Body of pancreas (tissue), 4 donors: Measurements from ENCODE around the gene TMUB1.

Experiments
- POLR2A ChIP-seq, 3 donors: fragments of 450-650 bp; IDR thresholded peaks; one replicate each; pipeline ENCODE4 v1.6.1; 2016; ENCODE audit warnings: antibody characterized with exemption in 3 of 3, mild to moderate bottlenecking in 2 of 3
- TF ChIP-seq, protein P1 (sequence below), 7 experiments: fragments of 450-650 bp in 4 of 7; fragments of 200-600 bp in 3 of 7; sonication (generic) in 3 of 7; IDR thresholded peaks; one replicate each; pipeline ENCODE4 v1.5.1; 2016 to 2019; ENCODE audit warnings: antibody characterized with exemption in 7 of 7

DNA sequence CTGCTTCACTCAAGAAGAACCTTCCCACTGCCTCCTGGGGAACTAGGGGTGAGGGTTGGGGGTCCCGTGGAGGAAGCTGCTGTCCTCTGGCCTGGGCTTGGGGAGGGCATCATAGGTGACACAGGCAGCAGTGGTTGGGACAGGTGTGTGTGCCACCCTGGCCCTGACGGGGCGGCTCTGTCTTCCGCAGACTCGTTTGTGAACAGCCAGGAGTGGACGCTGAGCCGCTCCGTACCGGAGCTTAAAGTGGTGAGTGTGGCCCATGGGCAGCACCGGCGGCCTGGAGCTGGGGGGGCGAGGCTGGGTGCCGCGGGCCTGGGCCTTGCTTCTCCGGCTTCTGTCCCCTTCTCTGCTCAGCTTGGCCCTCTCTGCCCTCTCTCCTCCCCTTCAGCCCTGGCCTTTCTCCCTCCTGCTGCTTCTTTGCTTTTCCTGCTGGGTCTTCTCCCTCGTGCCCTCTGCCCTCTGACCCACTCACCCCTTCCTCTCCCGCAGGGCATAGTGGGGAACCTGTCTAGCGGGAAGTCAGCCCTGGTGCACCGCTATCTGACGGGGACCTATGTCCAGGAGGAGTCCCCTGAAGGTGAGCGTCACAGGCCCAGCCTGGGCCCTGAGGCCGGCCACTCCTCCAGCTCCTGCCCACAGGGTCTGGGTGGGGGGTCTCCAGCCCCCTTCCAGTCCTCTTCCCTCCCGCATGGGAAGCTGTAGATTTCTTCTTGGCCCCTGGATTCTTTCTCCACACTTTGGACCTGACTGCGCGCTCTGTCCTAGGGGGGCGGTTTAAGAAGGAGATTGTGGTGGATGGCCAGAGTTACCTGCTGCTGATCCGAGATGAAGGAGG lies 33.5 kb upstream of the TMUB1 start:
- TF ChIP-seq, protein P1, sequence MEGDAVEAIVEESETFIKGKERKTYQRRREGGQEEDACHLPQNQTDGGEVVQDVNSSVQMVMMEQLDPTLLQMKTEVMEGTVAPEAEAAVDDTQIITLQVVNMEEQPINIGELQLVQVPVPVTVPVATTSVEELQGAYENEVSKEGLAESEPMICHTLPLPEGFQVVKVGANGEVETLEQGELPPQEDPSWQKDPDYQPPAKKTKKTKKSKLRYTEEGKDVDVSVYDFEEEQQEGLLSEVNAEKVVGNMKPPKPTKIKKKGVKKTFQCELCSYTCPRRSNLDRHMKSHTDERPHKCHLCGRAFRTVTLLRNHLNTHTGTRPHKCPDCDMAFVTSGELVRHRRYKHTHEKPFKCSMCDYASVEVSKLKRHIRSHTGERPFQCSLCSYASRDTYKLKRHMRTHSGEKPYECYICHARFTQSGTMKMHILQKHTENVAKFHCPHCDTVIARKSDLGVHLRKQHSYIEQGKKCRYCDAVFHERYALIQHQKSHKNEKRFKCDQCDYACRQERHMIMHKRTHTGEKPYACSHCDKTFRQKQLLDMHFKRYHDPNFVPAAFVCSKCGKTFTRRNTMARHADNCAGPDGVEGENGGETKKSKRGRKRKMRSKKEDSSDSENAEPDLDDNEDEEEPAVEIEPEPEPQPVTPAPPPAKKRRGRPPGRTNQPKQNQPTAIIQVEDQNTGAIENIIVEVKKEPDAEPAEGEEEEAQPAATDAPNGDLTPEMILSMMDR (IDR thresholded peaks at IDR 0.05), result no peak
- TF ChIP-seq POLR2A (IDR thresholded peaks at IDR 0.05), result no peak
